Upper lobe of left lung (tissue), 6 donors: Measurements from ENCODE around the gene SIK2. TPM values are rescaled to one million over a fixed set of nuclear protein-coding genes. Genes with fewer than 3 reads are reported as not detected.
A peak's percentile ranks its signal among the peaks of the same experiment; 100 is the strongest.

Experiments used
- ATAC-seq, 2 donors: fragments of 200-7000 bp; cut with Tn5 transposase; one replicate each; pipeline ENCODE4 v1.9.1; 2022; ENCODE audit warnings: mild to moderate bottlenecking in 2 of 2, moderate library complexity in 2 of 2; ENCODE audit not compliant: low FRiP score in 2 of 2
- DNase-seq, 2 donors: peaks; one replicate each; pipeline ENCODE4 v3.0.0-alpha.2; 2019 to 2020
- H3K27ac ChIP-seq, 4 donors: fragments of 200-600 bp; sonication (generic); one replicate each; pipeline ENCODE4 v1.5.1; 2016 to 2019
- H3K27me3 ChIP-seq, 4 donors: fragments of 200-600 bp; sonication (generic); one replicate each; pipeline ENCODE4 v1.5.1; 2017 to 2019
- H3K36me3 ChIP-seq, 4 donors: fragments of 200-600 bp; sonication (generic); one replicate each; pipeline ENCODE4 v1.5.1; 2016 to 2019
- H3K4me1 ChIP-seq, 4 donors: fragments of 200-600 bp; sonication (generic); one replicate each; pipeline ENCODE4 v1.5.1; 2018 to 2019
- H3K4me3 ChIP-seq, 4 donors: fragments of 200-600 bp; sonication (generic); one replicate each; pipeline ENCODE4 v1.5.1; 2017 to 2019; ENCODE audit warnings: mild to moderate bottlenecking in 2 of 4, moderate library complexity in 1 of 4
- H3K9me3 ChIP-seq, 4 donors: fragments of 200-600 bp; sonication (generic); one replicate each; pipeline ENCODE4 v1.5.1; 2018 to 2019
- EP300 ChIP-seq, 4 donors: sonication (generic); formaldehyde crosslinking; IDR thresholded peaks; one replicate each; pipeline ENCODE4 v1.5.1; 2017; ENCODE audit warnings: antibody characterized with exemption in 4 of 4, control low read depth in 2 of 4
- POLR2A ChIP-seq, 4 donors: fragments of 450-650 bp; IDR thresholded peaks; one replicate each; pipeline ENCODE4 v1.5.1; 2016 to 2017; ENCODE audit warnings: antibody characterized with exemption in 4 of 4, mild to moderate bottlenecking in 2 of 4
- POLR2AphosphoS5 ChIP-seq, 2 donors: sonication (generic); formaldehyde crosslinking; IDR thresholded peaks; one replicate each; pipeline ENCODE4 v1.5.1; 2017; ENCODE audit warnings: antibody characterized with exemption in 2 of 2
- WGBS, 2 donors: methylation state at CpG; one replicate each; pipeline ENCODE4 v1.1.5; 2017 to 2018; 5-methylcytosine and 5-hydroxymethylcytosine counted together
- total RNA-seq, 6 donors: library from RNA; depleted of rRNA in 4 of 6; stranded (reverse); fragments of >200 nt in 4 of 6; gene quantifications; one replicate each; pipeline versions ENCODE4 v1.1.0 to v1.2.1, GENCODE V29; 2016 to 2021
- TF ChIP-seq, protein P1 (sequence below), 6 experiments: fragments of 450-650 bp in 4 of 6; fragments of 200-600 bp in 2 of 6; sonication (generic) in 2 of 6; IDR thresholded peaks; one replicate each; pipeline ENCODE4 v1.5.1; 2016 to 2019; ENCODE audit warnings: antibody characterized with exemption in 6 of 6
- donor health status: DM: no; HTN: no; CAD: no; lungs with moderate emphysema.
- donor health status: DM: no; HTN: yes; CAD: no; lungs with severe emphysema.

SIK2 gene
- total RNA-seq, 6 donors from 2014 or later: 23.0 to 35.9 (median 27.6) TPM

GRCh38 chr11:111598559-111598958, 3.7 kb upstream of the SIK2 start:
- Histone ChIP-seq H3K9me3 (no peaks in the 10 kb centered on the region), H3K27me3 (no peaks in the 10 kb centered on the region), H3K36me3 (no peaks in the 10 kb centered on the region), H3K4me1 (peaks cover 2 to 15% (median 4%) of the 10 kb centered on the region in 4 donors), H3K27ac (no peak overlapping the region), H3K4me3 (no peak overlapping the region)
- ATAC-seq: no peak
- WGBS, 2 donors: 66 to 75% methylated on average over 2 of the region's 2 CpGs
- TF ChIP-seq POLR2A (IDR thresholded peaks at IDR 0.05) (no peak), POLR2AphosphoS5 (IDR thresholded peaks at IDR 0.05) (no peak), EP300 (IDR thresholded peaks at IDR 0.05) (no peak)
- TF ChIP-seq, protein P1, sequence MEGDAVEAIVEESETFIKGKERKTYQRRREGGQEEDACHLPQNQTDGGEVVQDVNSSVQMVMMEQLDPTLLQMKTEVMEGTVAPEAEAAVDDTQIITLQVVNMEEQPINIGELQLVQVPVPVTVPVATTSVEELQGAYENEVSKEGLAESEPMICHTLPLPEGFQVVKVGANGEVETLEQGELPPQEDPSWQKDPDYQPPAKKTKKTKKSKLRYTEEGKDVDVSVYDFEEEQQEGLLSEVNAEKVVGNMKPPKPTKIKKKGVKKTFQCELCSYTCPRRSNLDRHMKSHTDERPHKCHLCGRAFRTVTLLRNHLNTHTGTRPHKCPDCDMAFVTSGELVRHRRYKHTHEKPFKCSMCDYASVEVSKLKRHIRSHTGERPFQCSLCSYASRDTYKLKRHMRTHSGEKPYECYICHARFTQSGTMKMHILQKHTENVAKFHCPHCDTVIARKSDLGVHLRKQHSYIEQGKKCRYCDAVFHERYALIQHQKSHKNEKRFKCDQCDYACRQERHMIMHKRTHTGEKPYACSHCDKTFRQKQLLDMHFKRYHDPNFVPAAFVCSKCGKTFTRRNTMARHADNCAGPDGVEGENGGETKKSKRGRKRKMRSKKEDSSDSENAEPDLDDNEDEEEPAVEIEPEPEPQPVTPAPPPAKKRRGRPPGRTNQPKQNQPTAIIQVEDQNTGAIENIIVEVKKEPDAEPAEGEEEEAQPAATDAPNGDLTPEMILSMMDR (IDR thresholded peaks at IDR 0.05): no peak
- DNase-seq: no peak

DNA sequence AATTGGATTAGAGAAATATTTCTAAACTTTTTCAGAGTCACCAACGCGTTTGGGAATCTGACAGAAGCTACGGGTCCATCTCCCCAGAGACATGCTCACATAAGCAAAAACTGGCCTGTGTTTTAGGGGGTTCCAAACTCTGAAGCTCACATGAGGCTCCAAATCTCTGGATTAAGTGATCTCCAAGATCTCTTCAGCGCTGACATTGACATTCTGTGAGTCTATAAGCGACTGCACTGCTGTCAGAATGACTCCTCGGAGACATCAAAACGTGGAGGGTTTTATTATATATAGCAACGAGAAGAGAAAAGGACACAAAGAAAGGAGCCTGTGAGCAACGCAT, 642 bp upstream of the SIK2 start:
- Histone ChIP-seq H3K27me3 (no peaks in the 10 kb centered on the region), H3K36me3 (no peaks in the 10 kb centered on the region), H3K4me3 (peak overlapping the region in 3 of 4 donors; percentile 83 to 90 (median 87)), H3K27ac (peak overlapping the region; percentile 94 to 100 (median 98)), H3K4me1 (peaks cover 13 to 44% (median 30%) of the 10 kb centered on the region in 4 donors), H3K9me3 (no peaks in the 10 kb centered on the region)
- WGBS, 2 donors: 23 to 29% methylated on average over 9 of the region's 9 CpGs
- ATAC-seq (no peak), DNase-seq (no peak)
- TF ChIP-seq POLR2AphosphoS5 (IDR thresholded peaks at IDR 0.05) (no peak), EP300 (IDR thresholded peaks at IDR 0.05) (no peak), POLR2A (IDR thresholded peaks at IDR 0.05) (no peak)
- TF ChIP-seq, protein P1 (IDR thresholded peaks at IDR 0.05): no peak

DNA sequence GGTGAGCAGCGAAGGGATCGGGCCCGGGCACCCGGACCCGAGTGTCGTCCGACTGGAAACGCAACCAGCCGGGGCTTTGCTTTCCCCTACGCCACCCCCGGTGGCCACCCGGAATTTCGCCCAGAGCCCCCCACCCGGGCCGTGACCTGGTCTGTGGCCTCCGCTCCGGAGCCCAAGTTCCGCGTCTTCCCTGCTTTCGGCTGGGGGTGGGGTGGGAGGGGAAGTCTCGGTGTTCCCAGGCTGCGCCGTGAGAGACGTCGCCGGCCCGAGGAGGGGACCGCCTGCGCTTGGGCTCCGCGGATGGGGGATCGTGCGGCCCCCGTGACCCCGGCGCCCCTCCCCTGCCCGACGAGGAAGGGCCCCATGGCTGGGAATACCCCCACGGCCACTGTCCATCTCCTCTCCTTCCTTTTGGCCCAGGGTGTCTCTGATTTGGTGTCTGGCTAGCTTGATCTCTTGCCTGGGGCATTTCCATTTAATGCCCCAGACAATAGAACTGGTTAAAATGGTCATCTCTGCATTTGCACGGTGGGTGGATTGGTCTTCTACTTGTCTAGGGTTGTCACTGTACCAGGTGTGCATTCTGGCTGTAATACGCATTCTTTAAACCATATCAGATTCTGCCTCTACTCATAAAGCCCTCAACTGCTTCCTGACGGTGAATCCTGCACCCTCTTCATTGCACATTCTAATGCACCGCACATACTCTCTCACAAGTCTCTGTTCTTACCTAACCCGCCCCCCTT, 789 bp downstream of the SIK2 start:
- 1 to 2% methylated on average over 6 to 17 of the region's 44 CpGs for WGBS, 2 donors
- Histone ChIP-seq H3K4me1 (peaks cover 16 to 51% (median 41%) of the 10 kb centered on the region in 4 donors), H3K27ac (peak overlapping the region; percentile 94 to 100 (median 98)), H3K4me3 (peak overlapping the region; percentile 83 to 91 (median 88)), H3K27me3 (no peaks in the 10 kb centered on the region), H3K36me3 (no peaks in the 10 kb centered on the region), H3K9me3 (no peaks in the 10 kb centered on the region)
- TF ChIP-seq, protein P1 (IDR thresholded peaks at IDR 0.05): no peak
- TF ChIP-seq EP300 (IDR thresholded peaks at IDR 0.05): no peak
- TF ChIP-seq POLR2AphosphoS5 (IDR thresholded peaks at IDR 0.05): no peak
- TF ChIP-seq POLR2A (IDR thresholded peaks at IDR 0.05): no peak
- ATAC-seq (peak; percentile 27 to 63), DNase-seq (peak; percentile 38 to 90)

DNA sequence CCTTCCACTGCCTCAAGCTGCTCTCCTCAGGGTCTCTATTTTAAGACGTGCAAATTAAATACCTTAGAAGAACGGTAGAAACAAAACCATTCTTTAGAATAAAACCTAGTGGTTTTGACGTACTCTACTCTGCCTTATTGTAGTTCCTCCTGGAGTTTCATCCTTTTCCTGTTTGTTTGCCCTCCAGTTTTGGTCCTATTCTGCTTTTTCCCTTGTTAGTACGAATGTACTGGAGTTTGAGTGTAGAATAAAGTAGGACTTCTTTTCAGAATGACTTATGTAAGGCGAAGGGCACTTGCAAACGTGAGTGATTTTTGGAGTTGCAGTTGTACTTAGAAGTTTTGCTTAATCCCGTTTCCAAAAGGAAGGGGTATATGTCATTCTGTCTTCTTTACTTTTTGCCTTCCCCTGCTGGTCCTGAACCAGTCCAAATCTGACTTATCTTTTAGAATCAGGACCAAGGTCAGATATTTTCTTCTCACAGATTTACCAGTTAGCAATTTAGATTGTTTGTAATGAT, 1.4 kb downstream of the SIK2 start:
- Histone ChIP-seq H3K9me3 (no peaks in the 10 kb centered on the region), H3K27ac (peak overlapping the region; percentile 94 to 100 (median 98)), H3K36me3 (no peaks in the 10 kb centered on the region), H3K4me3 (peak overlapping the region; percentile 83 to 91 (median 88)), H3K4me1 (peaks cover 17 to 51% (median 42%) of the 10 kb centered on the region in 4 donors), H3K27me3 (no peaks in the 10 kb centered on the region)
- DNase-seq: no peak
- ATAC-seq: no peak
- 4 to 7% methylated on average over 7 of the region's 7 CpGs for WGBS, 2 donors
- TF ChIP-seq POLR2A (IDR thresholded peaks at IDR 0.05) (no peak), EP300 (IDR thresholded peaks at IDR 0.05) (no peak)

DNA sequence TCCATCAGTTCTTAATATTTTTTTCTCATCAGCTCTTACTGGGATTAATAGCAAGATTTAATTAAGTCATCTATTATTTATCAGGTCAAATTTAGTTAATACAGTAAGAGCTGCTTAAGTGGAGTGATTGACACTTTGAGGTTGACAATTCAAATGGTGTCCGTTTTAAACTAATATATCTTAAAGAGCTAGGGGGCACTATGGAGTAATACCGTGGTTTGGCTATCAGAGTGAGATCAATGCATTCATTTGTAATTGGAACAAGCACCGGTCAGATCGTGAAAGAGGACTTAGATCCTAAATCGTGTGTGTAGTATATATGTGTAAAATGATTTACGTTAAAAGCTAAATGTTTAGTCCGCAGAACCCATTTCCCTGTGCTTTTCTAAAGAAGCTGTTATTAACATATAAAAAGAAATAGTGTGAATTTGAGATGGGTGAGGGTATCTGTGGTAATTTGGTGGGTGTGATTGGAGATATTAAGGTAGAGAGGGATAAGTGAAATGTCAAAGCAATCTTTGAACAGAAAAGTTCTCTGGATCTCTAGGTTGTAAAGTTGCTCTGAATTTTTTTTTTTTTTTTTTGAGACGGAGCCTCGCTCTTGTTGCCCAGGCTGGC, 2.3 kb downstream of the SIK2 start:
- Histone ChIP-seq H3K4me3 (peak overlapping the region in 3 of 4 donors; percentile 83 to 90 (median 87)), H3K9me3 (no peaks in the 10 kb centered on the region), H3K36me3 (no peaks in the 10 kb centered on the region), H3K27ac (peak overlapping the region in 2 of 4 donors; percentile 94 to 98), H3K27me3 (no peaks in the 10 kb centered on the region), H3K4me1 (peaks cover 17 to 51% (median 42%) of the 10 kb centered on the region in 4 donors)
- no peak for DNase-seq
- 27 to 33% methylated on average over 9 of the region's 9 CpGs for WGBS, 2 donors
- ATAC-seq: no peak
- no peak for TF ChIP-seq EP300 (IDR thresholded peaks at IDR 0.05)
- TF ChIP-seq, protein P1 (IDR thresholded peaks at IDR 0.05): peak; percentile 26 to 66 (median 53)
- TF ChIP-seq POLR2A (IDR thresholded peaks at IDR 0.05): no peak
- TF ChIP-seq POLR2AphosphoS5 (IDR thresholded peaks at IDR 0.05): no peak
